Testis (tissue), 2 donors: Measurements from ENCODE around the gene PI4K2A.

Source experiments
- CTCF ChIP-seq, 3 experiments: fragments of 450-650 bp in 2 of 3; fragments of 200-600 bp in 1 of 3; sonication (generic) in 1 of 3; IDR thresholded peaks; one replicate each; pipeline ENCODE4 v1.5.1; 2016 to 2019; ENCODE audit warnings: antibody characterized with exemption in 3 of 3, mild to moderate bottlenecking in 2 of 3, moderate library complexity in 1 of 3
- POLR2A ChIP-seq: fragments of 450-650 bp; IDR thresholded peaks from one replicate; pipeline ENCODE4 v1.6.1; 2017; ENCODE audit warnings: antibody characterized with exemption, mild to moderate bottlenecking, moderate library complexity

GRCh38 chr10:97656777-97657176, 16.3 kb downstream of the PI4K2A start:
- no peak for TF ChIP-seq CTCF (IDR thresholded peaks at IDR 0.05)
- no peak for TF ChIP-seq POLR2A
